ENCODE data around the gene HDLBP.

DNA sequence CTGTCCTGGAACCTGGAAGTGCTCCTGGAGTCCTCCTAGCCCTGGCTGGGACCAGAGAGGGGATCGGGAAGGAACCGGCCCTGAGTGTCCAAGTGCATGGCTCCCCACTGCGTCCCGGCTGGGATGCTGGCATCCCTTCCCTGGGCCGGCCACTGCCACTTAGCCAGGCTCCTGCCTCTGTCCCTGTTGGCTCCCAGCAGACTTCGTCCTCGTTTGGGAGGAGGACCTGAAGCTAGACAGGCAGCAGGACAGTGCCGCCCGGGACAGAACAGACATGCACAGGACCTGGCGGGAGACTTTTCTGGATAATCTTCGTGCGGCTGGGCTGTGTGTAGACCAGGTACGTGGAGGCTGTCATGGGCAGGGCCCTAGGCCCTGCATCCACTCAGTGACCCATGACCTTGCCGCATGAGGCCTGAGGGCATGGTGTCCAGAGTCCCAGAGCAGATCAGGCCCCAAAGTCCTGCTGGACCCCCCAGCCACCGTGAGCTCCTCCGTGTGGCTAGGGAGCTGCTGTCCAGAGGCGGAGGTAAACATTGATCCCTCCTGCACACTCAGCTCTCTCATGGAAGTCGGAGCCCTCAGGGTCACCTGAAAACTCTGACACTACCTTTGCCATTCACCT, 119.9 kb downstream of the HDLBP start:
- TF ChIP-seq POLR2A (IDR thresholded peaks at IDR 0.05): no peak
- TF ChIP-seq, protein P1, sequence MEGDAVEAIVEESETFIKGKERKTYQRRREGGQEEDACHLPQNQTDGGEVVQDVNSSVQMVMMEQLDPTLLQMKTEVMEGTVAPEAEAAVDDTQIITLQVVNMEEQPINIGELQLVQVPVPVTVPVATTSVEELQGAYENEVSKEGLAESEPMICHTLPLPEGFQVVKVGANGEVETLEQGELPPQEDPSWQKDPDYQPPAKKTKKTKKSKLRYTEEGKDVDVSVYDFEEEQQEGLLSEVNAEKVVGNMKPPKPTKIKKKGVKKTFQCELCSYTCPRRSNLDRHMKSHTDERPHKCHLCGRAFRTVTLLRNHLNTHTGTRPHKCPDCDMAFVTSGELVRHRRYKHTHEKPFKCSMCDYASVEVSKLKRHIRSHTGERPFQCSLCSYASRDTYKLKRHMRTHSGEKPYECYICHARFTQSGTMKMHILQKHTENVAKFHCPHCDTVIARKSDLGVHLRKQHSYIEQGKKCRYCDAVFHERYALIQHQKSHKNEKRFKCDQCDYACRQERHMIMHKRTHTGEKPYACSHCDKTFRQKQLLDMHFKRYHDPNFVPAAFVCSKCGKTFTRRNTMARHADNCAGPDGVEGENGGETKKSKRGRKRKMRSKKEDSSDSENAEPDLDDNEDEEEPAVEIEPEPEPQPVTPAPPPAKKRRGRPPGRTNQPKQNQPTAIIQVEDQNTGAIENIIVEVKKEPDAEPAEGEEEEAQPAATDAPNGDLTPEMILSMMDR (IDR thresholded peaks at IDR 0.05 in 4 of 5, conservative IDR thresholded peaks at IDR 0.05 in 1 of 5): no peak

Data from gastrocnemius medialis (tissue), 4 donors.